K562 (cell line): Measurements from ENCODE around the gene MLLT6. TPM values are rescaled to one million over a fixed set of nuclear protein-coding genes. Genes with fewer than 3 reads are reported as not detected.

Experiments used
- ARID3A ChIP-seq: IDR thresholded peaks from 2 replicates; pipeline ENCODE4 v1.6.1; 2012; ENCODE audit warnings: low read depth, low read length, improper control_type of control experiment, borderline replicate concordance
- CC2D1A ChIP-seq: fragments of 450-650 bp; IDR thresholded peaks from 2 replicates; pipeline ENCODE4 v1.6.1; 2017; ENCODE audit warnings: mild to moderate bottlenecking
- CEBPZ ChIP-seq: fragments of 150-350 bp; IDR thresholded peaks from 2 replicates; pipeline ENCODE4 v1.6.1; 2014; ENCODE audit warnings: low read depth, mild to moderate bottlenecking, low read length, borderline replicate concordance
- E2F1 ChIP-seq: sonication (generic); formaldehyde crosslinking; IDR thresholded peaks from 2 replicates; pipeline ENCODE4 v1.8.1; 2023; ENCODE audit warnings: mild to moderate bottlenecking, missing genetic modification reagents, moderate library complexity
- GATAD2B ChIP-seq: fragments of 450-650 bp; IDR thresholded peaks from 2 replicates; pipeline ENCODE4 v1.6.1; 2017; ENCODE audit warnings: mild to moderate bottlenecking, borderline replicate concordance
- GTF3C2 ChIP-seq: IDR thresholded peaks from 3 replicates; pipeline ENCODE4 v1.6.1; 2011; ENCODE audit warnings: borderline replicate concordance, mild to moderate bottlenecking, moderate library complexity; ENCODE audit not compliant: insufficient read length; ENCODE audit errors: extremely low read depth
- KLF1 ChIP-seq: fragments of 450-650 bp; IDR thresholded peaks from 2 replicates; pipeline ENCODE4 v1.6.1; 2016; ENCODE audit warnings: missing genetic modification characterization, missing compliant biosample characterization
- MAFK ChIP-seq: IDR thresholded peaks from 2 replicates; pipeline ENCODE4 v1.6.1; 2011; ENCODE audit warnings: low read length, improper control_type of control experiment
- NR2C2 ChIP-seq, 2 experiments: fragments of 200-800 bp in 1 of 2; sonication (Bioruptor generic) in 1 of 2; sonication (generic) in 1 of 2; formaldehyde crosslinking in 1 of 2; IDR thresholded peaks; 2 replicates each; pipeline versions ENCODE4 v1.6.1 to v1.8.0; 2016 to 2022; ENCODE audit warnings: mild to moderate bottlenecking in 1 of 2, missing compliant biosample characterization in 1 of 2, missing genetic modification characterization in 1 of 2, missing genetic modification reagents in 1 of 2
- RB1 ChIP-seq: fragments of 450-650 bp; IDR thresholded peaks from 2 replicates; pipeline ENCODE4 v1.6.1; 2017; ENCODE audit warnings: low read depth, mild to moderate bottlenecking
- UBTF ChIP-seq, 2 experiments: IDR thresholded peaks; 2 replicates each; pipeline ENCODE4 v1.6.1; 2012; ENCODE audit warnings: improper control_type of control experiment in 2 of 2, low read depth in 2 of 2, low read length in 2 of 2, borderline replicate concordance in 1 of 2
- ZNF23 ChIP-seq: fragments of 250-450 bp; sonication (Bioruptor Pico); IDR thresholded peaks from 2 replicates; pipeline ENCODE4 v1.4.0; 2020; ENCODE audit warnings: mild to moderate bottlenecking
- ZNF431 ChIP-seq: sonication (generic); formaldehyde crosslinking; IDR thresholded peaks from 2 replicates; pipeline ENCODE4 v1.8.0; 2022; ENCODE audit warnings: mild to moderate bottlenecking, missing genetic modification reagents
- ZNF445 ChIP-seq: fragments of 250-450 bp; sonication (Bioruptor Pico); IDR thresholded peaks from 2 replicates; pipeline ENCODE4 v1.4.0; 2020; ENCODE audit warnings: low read depth, mild to moderate bottlenecking, moderate library complexity
- polyA plus RNA-seq, 8 experiments: library from polyadenylated mRNA; depleted of rRNA in 4 of 8; stranded (reverse) in 5 of 8; unstranded in 3 of 8; fragments of >200 nt; fragmentation: Nextera tagmentation in 2 of 8; fragmentation: Illumina TruSeq in 1 of 8; extraction: Ambion mirVana in 2 of 8; extraction: Trizol in 1 of 8; gene quantifications; 2 replicates each; pipeline versions ENCODE4 v1.2.1 to v1.2.3, GENCODE V29; 2011 to 2014; ENCODE audit warnings: inconsistent platforms in 1 of 8, missing spikeins in 1 of 8
- total RNA-seq, 7 experiments: library from RNA; depleted of rRNA in 6 of 7; stranded (reverse); fragments of >200 nt in 6 of 7; fragmentation: Illumina TruSeq in 2 of 7; extraction: Trizol in 2 of 7; gene quantifications; 2 replicates each; pipeline versions ENCODE4 v1.2.1 to v1.2.3, GENCODE V29; 2011 to 2021; ENCODE audit warnings: low replicate concordance in 1 of 7

Gene MLLT6
- total and polyA plus RNA-seq, 9 of the 15 experiments (the other 6 are each of a cell fraction or from before 2014, with no cell fraction given), result 3.1 to 71.7 (median 30.0) TPM

- no peak for TF ChIP-seq CEBPZ
- peak; percentile 71 for TF ChIP-seq NR2C2 (CRISPR knock-in tag; IDR thresholded peaks at IDR 0.05)
- TF ChIP-seq NR2C2 (tag; IDR thresholded peaks at IDR 0.05), result peak; percentile 93
- no peak for TF ChIP-seq UBTF (IDR thresholded peaks at IDR 0.05; ENCODE audit: borderline replicate concordance in 1 of 2, low read depth in 2 of 2, low read length in 2 of 2)
- peak; percentile 39; the same call in 1 of the 2 replicates for TF ChIP-seq MAFK
- no peak for TF ChIP-seq ZNF445 (CRISPR knock-in tag)
- no peak for TF ChIP-seq KLF1 (tag)
- no peak for TF ChIP-seq CC2D1A
- TF ChIP-seq GTF3C2, result no peak
- TF ChIP-seq ZNF23, result no peak
- peak; percentile 58; the same call in 1 of the 2 replicates for TF ChIP-seq RB1
- TF ChIP-seq E2F1, result peak; percentile 80
- no peak for TF ChIP-seq GATAD2B
- no peak for TF ChIP-seq ARID3A
- no peak for TF ChIP-seq ZNF431 (CRISPR knock-in tag)
These were observed 47.4 kb downstream of the MLLT6 start, which contains the start of gene PSMB3 (continued) for GRCh38 chr17:38752308-38753070.
